HG03432 (cell line): ENCODE measurements around the gene GGA3.
"Not testable (repeated sequence)": the region's sequence is repeated elsewhere in the genome, so short reads cannot be mapped to it uniquely, and the experiment has no call there.

ENCODE experiments used
- ATAC-seq: cut with Tn5 transposase; IDR thresholded peaks from one replicate; pipeline ENCODE4 v1.9.1; 2021; ENCODE audit warnings: mild to moderate bottlenecking, moderate library complexity; ENCODE audit not compliant: unreplicated experiment

The GGA3 gene

GRCh38 chr17:75273977-75274708, 12.7 kb upstream of the GGA3 start:
- no peak for ATAC-seq

DNA sequence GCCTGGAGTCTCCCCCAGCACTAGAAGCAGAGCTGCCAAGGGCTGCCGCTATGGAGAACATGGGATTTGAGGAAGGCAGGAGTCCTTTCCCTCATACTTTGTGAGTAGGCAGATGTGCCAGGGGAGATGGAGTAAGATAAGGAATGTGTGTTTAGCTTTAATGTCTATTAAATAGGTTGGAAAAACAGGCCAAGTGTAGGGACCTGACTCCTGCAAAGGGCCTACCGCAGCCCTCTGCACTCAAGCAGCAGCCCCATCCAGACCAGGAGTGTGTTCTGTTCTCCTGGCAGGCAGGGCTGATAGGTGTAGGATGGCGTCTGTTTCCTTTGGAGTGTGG, 11.4 kb upstream of the GGA3 start:
- no peak for ATAC-seq

GRCh38 chr17:75271955-75272847, 10.8 kb upstream of the GGA3 start:
- no peak for ATAC-seq

GRCh38 chr17:75271233-75271954, 10.0 kb upstream of the GGA3 start:
- peak; percentile 74 for ATAC-seq

GRCh38 chr17:75270966-75271232, 9.5 kb upstream of the GGA3 start, which contains the start of gene MIF4GD:
Gene MIF4GD (minus strand): TSS chr17:75271231. CDS start chr17:75270195, 1,036 bp downstream.
- ATAC-seq, result no peak

DNA sequence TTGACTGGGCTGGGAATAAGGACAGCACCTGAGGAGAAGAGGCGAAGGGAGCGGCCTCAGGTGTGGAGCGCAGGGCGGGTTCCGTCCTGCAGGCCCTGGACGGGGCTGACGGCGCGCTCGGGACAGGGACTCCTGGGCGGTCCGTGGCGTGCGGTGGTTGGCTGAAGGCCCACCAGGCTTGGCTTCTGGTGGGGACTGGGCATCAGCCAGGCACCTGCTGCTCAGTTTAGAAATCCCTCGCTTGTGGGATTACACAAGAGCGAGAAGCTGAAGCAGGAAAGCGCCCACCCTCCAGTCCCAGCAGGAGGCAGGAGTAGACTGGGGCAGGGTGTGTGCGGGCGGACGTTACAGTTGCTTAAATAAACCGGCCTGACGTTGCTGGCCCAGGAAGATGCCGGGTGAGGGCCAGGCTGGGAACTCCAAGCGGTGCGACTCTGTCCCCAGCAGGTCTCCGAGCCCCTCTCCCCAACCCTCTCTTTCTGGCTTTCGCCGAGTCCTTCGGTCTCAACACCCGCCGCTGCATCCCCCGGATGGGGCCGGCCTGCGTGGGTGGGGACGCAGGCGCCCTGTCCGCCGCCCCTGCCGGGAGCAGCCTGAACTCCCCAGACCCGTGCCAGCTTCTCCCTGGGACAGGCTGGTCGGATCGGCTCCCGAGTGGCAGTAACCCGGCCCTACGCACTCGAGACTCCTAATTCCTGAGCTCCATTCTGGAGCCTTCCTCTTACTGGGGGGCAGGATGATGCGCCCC, 9.0 kb upstream of the GGA3 start:
- ATAC-seq, result peak; percentile 37

DNA sequence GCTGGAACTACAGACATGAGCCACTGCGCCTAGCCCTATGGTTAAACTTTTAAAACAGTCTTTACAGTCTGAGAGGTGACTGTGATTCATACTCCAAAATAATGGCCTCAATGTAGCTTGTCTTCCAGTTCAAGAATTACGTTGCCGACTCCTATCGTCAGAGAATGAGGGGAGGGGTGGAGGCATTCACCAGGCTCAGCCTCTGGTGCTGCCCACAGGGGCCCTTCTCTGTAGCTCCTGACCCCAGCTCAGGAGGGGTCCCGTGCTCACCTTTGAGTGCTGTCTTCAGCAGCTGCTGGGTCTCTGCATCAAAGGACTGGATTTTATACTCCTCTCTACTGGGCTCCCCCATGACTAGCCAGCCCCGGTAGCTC, 8.4 kb upstream of the GGA3 start:
- no peak for ATAC-seq

DNA sequence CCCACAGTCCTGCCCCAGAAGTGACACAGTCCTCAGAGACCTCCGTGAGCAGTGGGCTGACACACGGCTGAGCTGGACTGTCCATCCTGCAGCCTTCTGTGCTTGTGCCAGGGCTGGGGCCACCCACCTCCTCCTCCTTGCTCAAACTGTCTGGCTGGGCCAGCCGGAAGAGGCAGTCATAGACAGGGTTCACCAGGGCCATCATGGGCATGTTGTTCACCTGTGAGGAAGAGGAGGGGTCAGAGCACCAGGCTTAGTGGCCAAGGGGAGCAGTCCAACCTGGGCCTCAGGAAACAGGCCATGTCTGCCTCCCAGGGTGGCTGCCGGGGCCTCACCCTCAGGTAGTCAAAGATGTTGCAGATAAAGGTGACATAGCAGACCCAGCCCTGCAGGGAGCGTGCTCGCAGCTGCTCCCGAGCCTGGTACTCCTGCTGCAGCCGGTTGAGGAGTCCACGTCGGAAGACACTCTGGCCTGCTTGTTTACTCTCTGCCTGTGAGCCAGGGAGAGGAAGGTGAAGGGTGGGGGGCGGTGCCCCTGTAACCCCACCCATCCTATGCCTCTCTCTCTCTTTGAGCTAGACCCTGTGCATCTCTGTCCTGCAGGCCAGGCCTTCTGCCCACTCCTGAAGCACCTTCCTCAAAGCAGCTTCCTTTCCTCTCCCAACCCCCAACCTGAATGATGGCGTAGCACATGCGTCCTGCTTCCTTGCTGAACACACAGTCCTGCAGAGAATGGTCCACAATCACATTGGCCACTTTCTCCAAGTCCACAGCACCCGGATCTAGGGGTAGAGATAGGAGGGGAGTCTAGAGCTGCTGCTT, 6.2 kb upstream of the GGA3 start:
- no peak for ATAC-seq

DNA sequence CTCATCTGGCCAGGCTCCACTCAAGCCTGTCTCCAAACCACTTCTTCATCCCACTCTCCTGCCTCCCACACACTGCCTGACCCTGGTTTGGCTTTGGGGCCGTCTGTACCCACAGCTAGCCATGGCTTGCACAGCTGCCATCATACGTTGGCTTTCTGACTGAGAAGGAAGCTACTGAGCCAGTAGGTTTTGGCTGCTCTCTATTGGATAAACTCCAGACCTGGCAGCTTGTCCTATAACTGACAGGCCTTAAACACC, 5.7 kb upstream of the GGA3 start:
- no peak for ATAC-seq

DNA sequence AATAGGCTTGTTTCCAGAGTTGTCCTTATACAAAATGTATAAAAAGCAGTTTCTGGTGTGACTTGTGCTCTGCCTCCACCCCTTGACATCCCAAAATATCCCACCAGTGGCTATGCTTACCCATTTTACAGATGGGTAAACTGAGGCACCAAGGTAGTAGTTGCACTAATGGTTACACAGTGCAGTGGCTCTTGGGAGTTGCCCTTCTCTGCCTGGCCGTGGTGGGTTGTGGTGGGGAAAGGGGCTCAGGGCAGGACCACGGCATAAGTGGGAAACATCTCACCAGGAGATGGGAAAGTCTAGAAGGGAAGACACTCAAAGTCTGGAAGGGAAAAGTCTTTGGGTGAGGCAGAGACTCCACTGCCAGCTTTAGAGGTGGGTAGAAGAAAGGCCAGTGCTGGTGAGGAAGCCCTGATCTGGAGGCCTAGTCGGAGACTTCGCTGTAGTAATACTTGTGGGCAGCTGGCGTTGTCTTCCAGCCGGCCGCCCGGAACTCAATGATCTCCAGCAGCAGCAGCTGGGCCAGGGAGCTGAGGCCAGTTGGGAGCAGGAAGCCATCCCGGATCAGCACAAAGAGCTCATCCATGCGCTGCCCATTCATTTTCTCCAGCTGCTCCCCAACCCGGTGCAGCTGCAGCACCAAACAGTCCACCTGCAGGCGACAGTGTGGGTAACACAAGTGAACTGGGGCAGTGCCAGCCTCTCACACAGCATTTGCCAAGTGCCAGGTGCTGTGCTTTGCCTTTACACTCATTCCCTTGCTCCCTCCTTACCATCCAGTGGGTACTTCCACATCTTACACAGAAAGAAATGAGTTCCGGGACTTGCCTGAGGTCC, 5.1 kb upstream of the GGA3 start:
- no peak for ATAC-seq

DNA sequence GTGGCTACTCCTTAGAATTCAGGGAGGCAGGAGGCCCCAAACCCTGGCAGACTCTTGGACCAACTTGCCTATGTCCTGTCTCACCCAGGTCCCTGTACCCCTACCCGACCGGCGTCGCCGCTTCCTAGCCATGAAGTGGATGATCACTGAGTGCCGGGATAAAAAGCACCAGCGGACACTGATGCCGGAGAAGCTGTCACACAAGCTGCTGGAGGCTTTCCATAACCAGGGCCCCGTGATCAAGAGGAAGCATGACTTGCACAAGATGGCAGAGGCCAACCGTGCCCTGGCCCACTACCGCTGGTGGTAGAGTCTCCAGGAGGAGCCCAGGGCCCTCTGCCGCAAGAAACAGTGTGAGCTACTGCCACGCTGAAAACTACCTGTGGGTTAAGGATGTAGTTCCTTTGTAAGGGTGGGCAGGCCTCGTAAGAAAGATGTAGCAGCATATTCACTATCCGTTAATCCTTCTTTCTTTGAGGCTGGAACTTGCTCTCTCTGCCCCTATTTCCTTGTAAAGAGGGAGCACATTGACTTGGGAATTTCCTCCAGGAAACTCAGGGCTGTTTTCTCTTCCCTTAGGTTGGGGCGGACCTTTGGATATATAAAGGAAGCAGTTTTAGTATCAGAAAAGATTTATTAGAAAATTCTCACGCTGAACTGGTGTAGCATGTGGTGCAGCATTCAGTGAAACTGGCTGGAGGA, 4.4 kb upstream of the GGA3 start:
- ATAC-seq, result no peak

DNA sequence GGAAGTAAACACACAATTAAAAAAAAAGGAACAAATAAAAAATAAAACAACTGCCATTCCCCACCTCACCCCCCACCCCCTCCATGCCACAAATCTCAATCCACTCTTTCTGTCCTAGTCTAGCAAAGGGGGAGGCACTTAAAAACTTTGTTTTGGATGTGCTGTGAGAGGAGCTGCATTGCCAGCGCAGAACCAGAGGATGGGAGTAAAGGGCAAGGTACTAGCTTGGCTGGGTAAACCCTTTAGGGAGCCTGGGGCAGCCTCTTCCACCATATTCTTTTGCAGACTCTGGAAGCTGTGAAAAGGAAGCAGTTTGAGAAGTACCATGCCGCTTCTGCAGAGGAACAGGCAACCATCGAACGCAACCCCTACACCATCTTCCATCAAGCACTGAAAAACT, 1.6 kb upstream of the GGA3 start:
- ATAC-seq, result no peak

DNA sequence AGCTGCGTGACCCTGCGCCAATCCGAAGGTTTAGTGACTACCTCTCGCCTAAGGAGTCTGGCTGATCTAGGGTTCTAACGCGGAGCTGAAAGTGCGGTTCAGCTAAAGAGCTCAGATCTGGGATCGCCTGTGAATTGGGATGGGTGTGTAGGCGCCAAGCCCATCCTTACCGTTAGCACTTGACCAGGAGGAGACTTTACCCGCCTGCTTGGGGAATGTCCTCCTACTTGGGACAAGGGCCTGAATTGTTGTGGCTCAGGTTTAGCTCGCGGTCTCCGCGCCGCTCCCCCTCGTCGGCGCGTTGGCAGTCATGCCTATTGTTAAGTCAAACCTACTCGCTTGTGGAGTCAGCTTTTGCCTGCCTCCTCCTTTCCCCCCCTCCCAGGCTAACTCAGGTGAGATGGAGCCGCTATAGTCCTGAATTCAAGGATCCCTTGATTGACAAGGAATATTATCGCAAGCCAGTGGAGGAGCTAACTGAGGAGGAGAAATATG, 753 bp upstream of the GGA3 start:
- no peak for ATAC-seq

DNA sequence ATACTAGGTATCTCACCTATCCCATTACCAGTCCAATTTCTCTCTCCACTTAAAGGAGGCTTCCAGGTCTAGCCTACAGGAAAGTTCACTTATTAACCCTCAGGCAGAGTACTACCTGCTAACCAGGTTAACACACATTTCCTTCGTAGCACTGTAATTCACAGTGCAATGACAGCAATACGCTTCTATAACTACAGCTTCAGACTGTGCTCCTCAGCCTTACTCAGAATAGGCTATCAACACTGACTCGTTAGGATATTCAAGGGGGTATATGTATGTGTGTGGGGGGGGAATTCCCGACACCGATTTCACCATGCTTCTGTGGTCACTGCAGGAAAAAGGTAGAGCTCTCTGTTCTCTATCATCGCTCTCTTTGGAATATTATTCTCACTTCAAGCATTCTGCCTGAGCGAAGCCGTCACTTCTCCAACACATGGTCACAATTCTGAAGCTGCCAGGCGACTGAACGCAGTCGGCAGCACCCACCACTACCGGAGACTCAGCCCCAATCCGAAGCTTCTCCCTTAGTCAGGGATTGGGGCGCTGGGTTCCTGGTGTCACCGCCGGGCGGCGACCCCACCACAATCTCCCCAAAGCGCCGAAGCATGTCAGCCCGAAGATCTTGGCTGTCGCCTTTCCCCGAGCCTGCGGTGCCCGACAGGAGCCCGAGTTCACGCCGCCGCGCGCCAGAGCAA, 618 bp downstream of the GGA3 start:
- peak; percentile 20 for ATAC-seq

DNA sequence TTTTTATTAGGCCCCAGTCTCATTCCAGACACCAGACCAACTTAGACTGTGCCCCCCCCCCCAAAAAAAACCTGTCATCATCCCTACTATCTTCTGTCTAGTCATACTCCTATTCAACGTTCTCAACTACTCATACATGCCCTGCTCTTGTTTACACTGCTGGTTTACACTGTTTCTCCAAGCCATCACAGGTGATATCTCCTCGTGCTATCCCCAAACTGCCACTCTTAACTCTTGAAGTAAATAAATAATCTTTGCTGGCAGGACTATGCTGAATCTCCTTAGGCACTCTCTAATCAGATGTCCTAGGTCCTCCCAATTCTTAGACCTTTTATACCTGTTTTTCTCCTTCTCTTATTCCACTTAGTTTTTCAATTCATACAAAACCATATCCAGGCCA, 4.2 kb downstream of the GGA3 start:
- not testable (repeated sequence) for ATAC-seq

- ATAC-seq, result not testable (repeated sequence)
These were observed 5.3 kb downstream of the GGA3 start for GRCh38 chr17:75255954-75256698.

GRCh38 chr17:75252039-75252816, 9.2 kb downstream of the GGA3 start:
- ATAC-seq, result no peak
